GM19455 (cell line): Measurements from ENCODE around the gene YES1.
"Not testable (repeated sequence)": the region's sequence is repeated elsewhere in the genome, so short reads cannot be mapped to it uniquely, and the experiment has no call there.

ENCODE experiments used
- ATAC-seq: cut with Tn5 transposase; IDR thresholded peaks from one replicate; pipeline ENCODE4 v1.9.1; 2021; ENCODE audit not compliant: unreplicated experiment

Gene YES1

GRCh38 chr18:824179-824578 is 12.1 kb upstream of the YES1 start:
- no peak for ATAC-seq

GRCh38 chr18:820591-821165 is 8.6 kb upstream of the YES1 start:
- ATAC-seq: no peak

- ATAC-seq: no peak
Observed at GRCh38 chr18:816869-817268, 4.8 kb upstream of the YES1 start.

- ATAC-seq: no peak
Observed at GRCh38 chr18:816088-816653, 4.1 kb upstream of the YES1 start.

GRCh38 chr18:815353-815752 is 3.3 kb upstream of the YES1 start:
- no peak for ATAC-seq

- no peak for ATAC-seq
Observed at GRCh38 chr18:814300-815084, 2.5 kb upstream of the YES1 start.

GRCh38 chr18:813172-814071 is 1.4 kb upstream of the YES1 start:
- ATAC-seq: no peak

- peak; percentile 50 for ATAC-seq
Observed at GRCh38 chr18:812376-813171, 532 bp upstream of the YES1 start.

GRCh38 chr18:811182-811891 is 705 bp downstream of the YES1 start:
- ATAC-seq: peak; percentile 26

- ATAC-seq: no peak
Observed at GRCh38 chr18:809985-810642, 1.9 kb downstream of the YES1 start.

GRCh38 chr18:809228-809627 is 2.8 kb downstream of the YES1 start:
- not testable (repeated sequence) for ATAC-seq

- ATAC-seq: no peak
Observed at GRCh38 chr18:808502-808901, 3.5 kb downstream of the YES1 start.

- no peak for ATAC-seq
Observed at GRCh38 chr18:808086-808485, 4.0 kb downstream of the YES1 start.

GRCh38 chr18:805755-806110 is 6.3 kb downstream of the YES1 start:
- ATAC-seq: peak; percentile 37

GRCh38 chr18:805008-805754 is 6.9 kb downstream of the YES1 start:
- peak; percentile 39 for ATAC-seq

GRCh38 chr18:801137-801536 is 10.9 kb downstream of the YES1 start:
- no peak for ATAC-seq

GRCh38 chr18:799943-800342 is 12.1 kb downstream of the YES1 start:
- no peak for ATAC-seq

- not testable (repeated sequence) for ATAC-seq
Observed at GRCh38 chr18:795383-795782, 16.7 kb downstream of the YES1 start.

- ATAC-seq: no peak
Observed at GRCh38 chr18:789397-789796, 22.6 kb downstream of the YES1 start.
